Epidermal melanocyte (primary cell): Measurements from ENCODE around the gene IGF2BP2.

Experiments used
- DNase-seq: peaks from one replicate; pipeline ENCODE4 v3.0.0; 2011; ENCODE audit warnings: low spot score; ENCODE audit not compliant: insufficient read length

The IGF2BP2 gene

GRCh38 chr3:185767002-185767688 lies 57.7 kb downstream of the IGF2BP2 start:
- DNase-seq, result no peak

GRCh38 chr3:185766329-185767001 lies 58.4 kb downstream of the IGF2BP2 start:
- no peak for DNase-seq

- DNase-seq, result no peak
Observed at GRCh38 chr3:185764980-185765370, 59.9 kb downstream of the IGF2BP2 start.

GRCh38 chr3:185764163-185764979 lies 60.5 kb downstream of the IGF2BP2 start:
- DNase-seq, result peak; percentile 61

GRCh38 chr3:185763347-185764005 lies 61.4 kb downstream of the IGF2BP2 start:
- no peak for DNase-seq

- no peak for DNase-seq
Observed at GRCh38 chr3:185760550-185760949, 64.3 kb downstream of the IGF2BP2 start.

- no peak for DNase-seq
Observed at GRCh38 chr3:185760088-185760487, 64.8 kb downstream of the IGF2BP2 start.

GRCh38 chr3:185759512-185759911 lies 65.3 kb downstream of the IGF2BP2 start:
- no peak for DNase-seq

- no peak for DNase-seq
Observed at GRCh38 chr3:185758912-185759311, 65.9 kb downstream of the IGF2BP2 start.

GRCh38 chr3:185757176-185757575 lies 67.7 kb downstream of the IGF2BP2 start:
- no peak for DNase-seq

GRCh38 chr3:185756477-185756876 lies 68.4 kb downstream of the IGF2BP2 start:
- no peak for DNase-seq

GRCh38 chr3:185754920-185755319 lies 69.9 kb downstream of the IGF2BP2 start:
- no peak for DNase-seq

GRCh38 chr3:185753354-185753753 lies 71.5 kb downstream of the IGF2BP2 start:
- DNase-seq, result no peak

- no peak for DNase-seq
Observed at GRCh38 chr3:185750702-185751101, 74.1 kb downstream of the IGF2BP2 start.

GRCh38 chr3:185750015-185750414 lies 74.8 kb downstream of the IGF2BP2 start:
- DNase-seq, result no peak

- DNase-seq, result no peak
Observed at GRCh38 chr3:185746470-185746869, 78.4 kb downstream of the IGF2BP2 start.

GRCh38 chr3:185744997-185745843 lies 79.6 kb downstream of the IGF2BP2 start:
- DNase-seq, result no peak

- no peak for DNase-seq
Observed at GRCh38 chr3:185741586-185741985, 83.3 kb downstream of the IGF2BP2 start.

GRCh38 chr3:185740133-185740532 lies 84.7 kb downstream of the IGF2BP2 start:
- no peak for DNase-seq

- no peak for DNase-seq
Observed at GRCh38 chr3:185739264-185739701, 85.6 kb downstream of the IGF2BP2 start.
